IMR-90 (cell line): Measurements from ENCODE around the gene RNASE7. TPM values are rescaled to one million over a fixed set of nuclear protein-coding genes. Genes with fewer than 3 reads are reported as not detected.

Source experiments
- ATAC-seq: fragments of 200-7000 bp; cut with Tn5 transposase; 2 replicates; pipeline ENCODE4 v1.9.1; 2020; ENCODE audit warnings: low read depth, mild to moderate bottlenecking, moderate library complexity
- BruUV-seq: library from RNA; stranded (reverse); fragments of 400-500 nt; replicated peaks from 2 replicates; lab custom pipeline; 2021; lab: Mats Ljungman, UMichigan
- CTCF ChIA-PET: fragments of 300-600 bp; formaldehyde crosslinking; extraction: SDS; loops from one replicate; lab custom pipeline; 2021; ENCODE audit warnings: antibody characterized with exemption; lab: Yijun Ruan, JAX
- POLR2A ChIA-PET: fragments of 300-600 bp; sonication (Branson Sonifier 250); formaldehyde crosslinking; loops from one replicate; lab custom pipeline; 2022; ENCODE audit warnings: antibody characterized with exemption; ENCODE audit not compliant: unreplicated experiment; lab: Charles Lee
- DNase-seq: peaks from one replicate; pipeline ENCODE4 v3.0.0; 2013
- H2AFZ ChIP-seq: replicated peaks from 2 replicates; pipeline ENCODE3; 2013; ENCODE audit warnings: low read length, mild to moderate bottlenecking; ENCODE audit not compliant: poor library complexity
- H2AK5ac ChIP-seq: 2 replicates; pipeline ENCODE4 v1.6.1; 2013; ENCODE audit warnings: low read depth, low read length, inconsistent platforms
- H2AK9ac ChIP-seq: replicated peaks from 2 replicates; pipeline ENCODE3; 2013; ENCODE audit warnings: mild to moderate bottlenecking, low read depth, low read length, moderate library complexity; ENCODE audit not compliant: poor library complexity
- H2BK120ac ChIP-seq: 2 replicates; pipeline ENCODE4 v1.6.1; 2013; ENCODE audit warnings: low read depth, low read length, inconsistent platforms
- H2BK15ac ChIP-seq: 3 replicates; pipeline ENCODE4 v1.6.1; 2013; ENCODE audit warnings: low read depth, low read length, inconsistent platforms
- H2BK20ac ChIP-seq: 2 replicates; pipeline ENCODE4 v1.6.1; 2013; ENCODE audit warnings: low read depth, mild to moderate bottlenecking, inconsistent platforms, low read length, moderate library complexity
- H2BK5ac ChIP-seq: 2 replicates; pipeline ENCODE4 v1.6.1; 2013; ENCODE audit warnings: mild to moderate bottlenecking, low read depth, low read length, inconsistent platforms; ENCODE audit not compliant: poor library complexity, severe bottlenecking
- H3K14ac ChIP-seq: replicated peaks from 2 replicates; pipeline ENCODE4 v1.6.1; 2013; ENCODE audit warnings: low read depth, low read length, inconsistent platforms
- H3K18ac ChIP-seq: 2 replicates; pipeline ENCODE4 v1.6.1; 2013; ENCODE audit warnings: low read depth, low read length, control low read depth
- H3K23ac ChIP-seq: 2 replicates; pipeline ENCODE4 v1.6.1; 2013; ENCODE audit warnings: low read depth, low read length, inconsistent platforms
- H3K27ac ChIP-seq: 2 replicates; pipeline ENCODE4 v1.5.1; 2013; ENCODE audit warnings: mild to moderate bottlenecking, control low read depth, low read length; ENCODE audit not compliant: insufficient read depth
- H3K27me3 ChIP-seq: 2 replicates; pipeline ENCODE4 v1.6.1; 2013; ENCODE audit warnings: low read length; ENCODE audit not compliant: control insufficient read depth, insufficient read depth
- H3K36me3 ChIP-seq: 2 replicates; pipeline ENCODE4 v1.6.1; 2013; ENCODE audit warnings: low read length, mixed read lengths; ENCODE audit not compliant: control insufficient read depth, insufficient read depth
- H3K4ac ChIP-seq: 2 replicates; pipeline ENCODE4 v1.6.1; 2013; ENCODE audit warnings: low read depth, low read length, inconsistent platforms
- H3K4me1 ChIP-seq: 2 replicates; pipeline ENCODE4 v1.6.1; 2013; ENCODE audit warnings: low read length, mixed read lengths; ENCODE audit not compliant: control insufficient read depth, insufficient read depth
- H3K4me2 ChIP-seq: 2 replicates; pipeline ENCODE4 v1.6.1; 2013; ENCODE audit warnings: low read depth, mild to moderate bottlenecking, control low read depth, low read length, moderate library complexity
- H3K4me3 ChIP-seq: 2 replicates; pipeline ENCODE4 v1.5.1; 2013; ENCODE audit warnings: low read depth, mild to moderate bottlenecking, control low read depth, low read length, moderate library complexity; ENCODE audit not compliant: insufficient read depth
- H3K56ac ChIP-seq: 2 replicates; pipeline ENCODE4 v1.6.1; 2013; ENCODE audit warnings: low read length, inconsistent platforms; ENCODE audit not compliant: insufficient read depth; ENCODE audit errors: extremely low read depth
- H3K79me1 ChIP-seq, 2 experiments: 2 replicates each; pipeline ENCODE4 v1.6.1; 2013; ENCODE audit warnings: low read length in 2 of 2, inconsistent platforms in 1 of 2, low read depth in 1 of 2
- H3K9ac ChIP-seq: 2 replicates; pipeline ENCODE4 v1.6.1; 2013; ENCODE audit warnings: low read depth, low read length, control low read depth
- H3K9me1 ChIP-seq: 2 replicates; pipeline ENCODE4 v1.6.1; 2013; ENCODE audit warnings: low read length, inconsistent platforms; ENCODE audit not compliant: insufficient read depth
- H3K9me3 ChIP-seq: 2 replicates; pipeline ENCODE4 v1.6.1; 2013; ENCODE audit warnings: low read length; ENCODE audit not compliant: control insufficient read depth, insufficient read depth
- H4K20me1 ChIP-seq: 2 replicates; pipeline ENCODE4 v1.6.1; 2013; ENCODE audit warnings: low read length, inconsistent platforms; ENCODE audit not compliant: insufficient read depth
- H4K5ac ChIP-seq: 2 replicates; pipeline ENCODE4 v1.6.1; 2013; ENCODE audit warnings: mild to moderate bottlenecking, low read depth, low read length, control low read depth
- H4K8ac ChIP-seq, 2 experiments: 2 replicates each; pipeline ENCODE4 v1.6.1; 2013; ENCODE audit warnings: low read depth in 2 of 2, low read length in 2 of 2, control low read depth in 1 of 2, inconsistent platforms in 1 of 2
- H4K91ac ChIP-seq: 2 replicates; pipeline ENCODE4 v1.6.1; 2013; ENCODE audit warnings: low read depth, low read length, inconsistent platforms; ENCODE audit not compliant: insufficient read depth
- CHD1 ChIP-seq: IDR thresholded peaks from 2 replicates; pipeline ENCODE4 v1.6.1; 2012; ENCODE audit warnings: low read depth, low read length, improper control_type of control experiment
- FOS ChIP-seq: fragments of 150-350 bp; IDR thresholded peaks from 2 replicates; pipeline ENCODE4 v1.6.1; 2016; ENCODE audit warnings: low read depth, low read length
- MXI1 ChIP-seq: IDR thresholded peaks from 2 replicates; pipeline ENCODE4 v1.6.1; 2012; ENCODE audit warnings: low read depth, mild to moderate bottlenecking, low read length, moderate library complexity, borderline replicate concordance
- NFE2L2 ChIP-seq: fragments of 150-350 bp; IDR thresholded peaks from 2 replicates; pipeline ENCODE4 v1.6.1; 2016; ENCODE audit warnings: low read depth, mild to moderate bottlenecking, low read length
- POLR2A ChIP-seq: IDR thresholded peaks from 2 replicates; pipeline ENCODE4 v1.6.1; 2012; ENCODE audit warnings: mild to moderate bottlenecking, low read depth, low read length
- RCOR1 ChIP-seq: IDR thresholded peaks from 2 replicates; pipeline ENCODE4 v1.6.1; 2012; ENCODE audit warnings: mild to moderate bottlenecking, low read length, improper control_type of control experiment; ENCODE audit not compliant: insufficient replicate concordance
- WGBS, 2 experiments: methylation state at CpG; one replicate each; pipeline versions ENCODE4 v1.1.5 to v1.1.7; 2013; ENCODE audit warnings: missing lambda C conversion rate in 2 of 2; ENCODE audit not compliant: insufficient read length in 1 of 2; ENCODE audit errors: extremely low coverage in 2 of 2; 5-methylcytosine and 5-hydroxymethylcytosine counted together
- dilution Hi-C: fragments of 300-500 bp; cut with HindIII; formaldehyde crosslinking; loops from one replicate; pipeline ENCODE4 v1.14.3; 2018; ENCODE audit warnings: low sequenced_read_pairs; ENCODE audit not compliant: unreplicated experiment
- in situ Hi-C: fragments of 300-500 bp; cut with MboI; formaldehyde crosslinking; loops from 3 replicates; pipeline ENCODE4 v1.14.3; 2019; ENCODE audit warnings: low sequenced_read_pairs, inconsistent platforms, mixed read lengths
- intact Hi-C: fragments of 100-400 bp; cut with micrococcal nuclease; formaldehyde crosslinking; loops from 2 replicates; pipeline ENCODE4 v1.10.0; 2022
- polyA plus RNA-seq, 3 experiments: library from polyadenylated mRNA; depleted of rRNA; stranded (reverse); fragments of >200 nt; gene quantifications; 2 replicates each; pipeline ENCODE4 v1.2.3, GENCODE V29; 2012; ENCODE audit warnings: low replicate concordance in 1 of 3
- total RNA-seq: library from RNA; depleted of rRNA; stranded (reverse); fragments of >200 nt; gene quantifications from 2 replicates; pipeline ENCODE4 v1.2.3, GENCODE V29; 2012
- TF ChIP-seq, protein P1 (sequence below): fragments of 150-350 bp; IDR thresholded peaks from 2 replicates; pipeline ENCODE4 v1.6.1; 2017; ENCODE audit warnings: mild to moderate bottlenecking, antibody characterized with exemption, low read length, low read depth
- TF ChIP-seq, protein P2 (sequence below): conservative IDR thresholded peaks from 2 replicates; pipeline ENCODE4 v1.5.1; 2012; ENCODE audit warnings: mild to moderate bottlenecking, low read depth, low read length, improper control_type of control experiment
- TF ChIP-seq, protein P3 (sequence below): fragments of 150-350 bp; IDR thresholded peaks from 2 replicates; pipeline ENCODE4 v1.6.1; 2016; ENCODE audit warnings: low read depth, mild to moderate bottlenecking, low read length, moderate library complexity, borderline replicate concordance

The RNASE7 gene
- total and polyA plus RNA-seq, 2 of the 4 experiments (the other 2 are of a cell fraction), result not detected

DNA sequence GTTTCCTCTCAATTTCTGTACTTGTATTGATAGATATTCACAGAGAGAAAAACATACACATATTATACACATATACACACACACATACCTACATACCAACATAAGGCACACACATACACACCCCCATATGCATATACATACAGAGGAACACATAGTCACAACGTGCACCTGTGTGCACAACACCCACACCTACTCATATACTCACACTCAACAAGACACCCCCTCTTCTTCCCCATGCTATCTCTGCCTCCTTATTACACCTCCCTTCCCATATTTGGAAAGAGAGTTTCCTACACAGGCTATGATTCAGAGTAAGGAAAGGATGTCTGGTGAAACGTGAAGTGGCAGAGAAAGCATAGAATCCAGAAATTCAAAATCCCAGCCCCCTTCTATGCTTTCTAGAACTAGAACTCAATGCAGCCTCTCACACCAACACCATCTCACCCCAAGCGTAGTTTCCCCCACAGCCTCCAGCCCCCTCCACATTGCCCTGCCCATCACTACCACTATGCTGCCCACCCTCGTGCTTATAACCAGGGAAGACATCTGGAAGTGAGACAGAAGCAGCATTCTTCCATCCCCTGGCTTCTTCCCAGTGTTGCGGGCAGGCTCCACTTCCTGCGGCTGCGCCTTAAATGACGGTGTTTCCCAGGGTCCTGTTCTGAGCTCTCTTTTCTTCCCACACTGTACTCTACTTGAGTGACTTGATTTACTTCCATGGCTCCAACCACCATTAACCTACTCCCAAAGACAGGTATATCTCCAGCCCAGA is 17.9 kb downstream of the RNASE7 start:
- ChIA-PET CTCF (no interaction called here), POLR2A (no interaction called here)
- Histone ChIP-seq H3K27me3 (no peaks in the 10 kb centered on the region), H4K8ac (no peak overlapping the region), H2BK15ac (no peak overlapping the region), H4K20me1 (no peaks in the 10 kb centered on the region), H2BK120ac (no peak overlapping the region), H3K18ac (no peak overlapping the region), H2AFZ (no peak overlapping the region), H3K4me1 (no peaks in the 10 kb centered on the region), H4K91ac (no peak overlapping the region), H3K36me3 (no peaks in the 10 kb centered on the region), H3K9ac (no peak overlapping the region), H2AK9ac (no peak overlapping the region), H3K79me1 (no peaks in the 10 kb centered on the region), H2AK5ac (no peak overlapping the region), H3K4ac (no peak overlapping the region), H3K27ac (no peak overlapping the region), H3K4me3 (no peak overlapping the region), H3K14ac (no peak overlapping the region), H3K4me2 (no peak overlapping the region), H3K9me3 (no peaks in the 10 kb centered on the region), H4K5ac (no peak overlapping the region), H3K23ac (no peak overlapping the region), H2BK5ac (no peak overlapping the region), H2BK20ac (no peak overlapping the region), H3K9me1 (peaks cover 5% of the 10 kb centered on the region; the same call in 1 of the 2 replicates), H3K56ac (no peak overlapping the region)
- intact Hi-C loops, result no loop called here
- BruUV-seq, result no TSS peak
- 52% methylated on average over 2 of the region's 8 CpGs; no CpG with 5 or more reads in 1 of the 2 experiments for WGBS, 2 experiments
- in situ Hi-C loops, result no loop called here
- dilution Hi-C loops, result no loop called here
- DNase-seq (no peak), ATAC-seq (no peak)
- TF ChIP-seq, protein P1, sequence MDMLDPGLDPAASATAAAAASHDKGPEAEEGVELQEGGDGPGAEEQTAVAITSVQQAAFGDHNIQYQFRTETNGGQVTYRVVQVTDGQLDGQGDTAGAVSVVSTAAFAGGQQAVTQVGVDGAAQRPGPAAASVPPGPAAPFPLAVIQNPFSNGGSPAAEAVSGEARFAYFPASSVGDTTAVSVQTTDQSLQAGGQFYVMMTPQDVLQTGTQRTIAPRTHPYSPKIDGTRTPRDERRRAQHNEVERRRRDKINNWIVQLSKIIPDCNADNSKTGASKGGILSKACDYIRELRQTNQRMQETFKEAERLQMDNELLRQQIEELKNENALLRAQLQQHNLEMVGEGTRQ, result no peak
- TF ChIP-seq, protein P2, sequence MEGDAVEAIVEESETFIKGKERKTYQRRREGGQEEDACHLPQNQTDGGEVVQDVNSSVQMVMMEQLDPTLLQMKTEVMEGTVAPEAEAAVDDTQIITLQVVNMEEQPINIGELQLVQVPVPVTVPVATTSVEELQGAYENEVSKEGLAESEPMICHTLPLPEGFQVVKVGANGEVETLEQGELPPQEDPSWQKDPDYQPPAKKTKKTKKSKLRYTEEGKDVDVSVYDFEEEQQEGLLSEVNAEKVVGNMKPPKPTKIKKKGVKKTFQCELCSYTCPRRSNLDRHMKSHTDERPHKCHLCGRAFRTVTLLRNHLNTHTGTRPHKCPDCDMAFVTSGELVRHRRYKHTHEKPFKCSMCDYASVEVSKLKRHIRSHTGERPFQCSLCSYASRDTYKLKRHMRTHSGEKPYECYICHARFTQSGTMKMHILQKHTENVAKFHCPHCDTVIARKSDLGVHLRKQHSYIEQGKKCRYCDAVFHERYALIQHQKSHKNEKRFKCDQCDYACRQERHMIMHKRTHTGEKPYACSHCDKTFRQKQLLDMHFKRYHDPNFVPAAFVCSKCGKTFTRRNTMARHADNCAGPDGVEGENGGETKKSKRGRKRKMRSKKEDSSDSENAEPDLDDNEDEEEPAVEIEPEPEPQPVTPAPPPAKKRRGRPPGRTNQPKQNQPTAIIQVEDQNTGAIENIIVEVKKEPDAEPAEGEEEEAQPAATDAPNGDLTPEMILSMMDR, result no peak
- TF ChIP-seq NFE2L2 (no peak), POLR2A (no peak), CHD1 (no peak), MXI1 (no peak), RCOR1 (no peak), FOS (no peak)
- TF ChIP-seq, protein P3, sequence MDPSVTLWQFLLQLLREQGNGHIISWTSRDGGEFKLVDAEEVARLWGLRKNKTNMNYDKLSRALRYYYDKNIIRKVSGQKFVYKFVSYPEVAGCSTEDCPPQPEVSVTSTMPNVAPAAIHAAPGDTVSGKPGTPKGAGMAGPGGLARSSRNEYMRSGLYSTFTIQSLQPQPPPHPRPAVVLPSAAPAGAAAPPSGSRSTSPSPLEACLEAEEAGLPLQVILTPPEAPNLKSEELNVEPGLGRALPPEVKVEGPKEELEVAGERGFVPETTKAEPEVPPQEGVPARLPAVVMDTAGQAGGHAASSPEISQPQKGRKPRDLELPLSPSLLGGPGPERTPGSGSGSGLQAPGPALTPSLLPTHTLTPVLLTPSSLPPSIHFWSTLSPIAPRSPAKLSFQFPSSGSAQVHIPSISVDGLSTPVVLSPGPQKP, result no peak
